Mesothelial cell of epicardium (in vitro differentiated cells): Measurements from ENCODE around the gene ATP6V0D1. TPM values are rescaled to one million over a fixed set of nuclear protein-coding genes. Genes with fewer than 3 reads are reported as not detected.

ENCODE experiments used
- DNase-seq, 2 experiments: peaks; one replicate each; pipeline ENCODE4 v3.0.0; 2021; ENCODE audit warnings: low spot score in 2 of 2; ENCODE audit not compliant: unreplicated experiment in 2 of 2
- H3K27ac Mint-ChIP-seq: 2 replicates; pipeline ENCODE4 v1.8.0; 2021; ENCODE audit warnings: mixed read lengths
- H3K27me3 Mint-ChIP-seq: 2 replicates; pipeline ENCODE4 v1.8.0; 2021; ENCODE audit warnings: low read depth, mixed read lengths
- H3K36me3 Mint-ChIP-seq: 2 replicates; pipeline ENCODE4 v1.8.0; 2021; ENCODE audit warnings: mixed read lengths
- H3K4me1 Mint-ChIP-seq: 2 replicates; pipeline ENCODE4 v1.8.0; 2021; ENCODE audit warnings: mixed read lengths
- H3K4me3 Mint-ChIP-seq: 2 replicates; pipeline ENCODE4 v1.8.0; 2021; ENCODE audit warnings: mild to moderate bottlenecking, moderate library complexity, mixed read lengths
- H3K9me3 Mint-ChIP-seq: 2 replicates; pipeline ENCODE4 v1.8.0; 2021; ENCODE audit warnings: mixed read lengths
- total RNA-seq: library from RNA; stranded (reverse); gene quantifications from 3 replicates; pipeline ENCODE4 v1.2.1, GENCODE V29; 2021
- TF ChIP-seq, protein P1 (sequence below): fragments of 200-600 bp; sonication (generic); IDR thresholded peaks from one replicate; pipeline ENCODE4 v1.5.0; 2021; ENCODE audit warnings: antibody characterized with exemption; ENCODE audit not compliant: unreplicated experiment

Gene ATP6V0D1
- total RNA-seq, 1 donor from 2014 or later = 53.7 TPM

DNA sequence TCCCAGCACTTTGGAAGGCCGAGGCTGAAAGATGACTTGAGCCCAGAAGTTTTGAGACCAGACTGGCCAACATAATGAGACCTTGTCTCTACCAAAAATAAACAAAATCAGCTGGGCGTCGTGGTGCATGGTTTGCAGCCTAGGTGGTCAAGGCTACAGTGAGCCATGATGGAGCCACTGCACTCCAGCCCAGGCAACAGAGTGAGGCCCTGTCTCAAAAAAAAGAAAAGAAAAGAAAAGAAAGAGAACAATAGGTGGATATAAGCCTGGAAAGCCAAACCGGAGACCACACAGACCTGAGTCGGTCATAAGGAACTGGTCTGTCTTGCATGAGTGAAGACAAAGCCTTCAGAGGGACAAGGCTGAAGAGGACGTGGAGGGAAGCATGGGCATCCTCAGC is 14.4 kb downstream of the ATP6V0D1 start:
- no peak overlapping the region for H3K4me3 Mint-ChIP-seq
- H3K27ac Mint-ChIP-seq = no peak overlapping the region
- H3K27me3 Mint-ChIP-seq = no peaks in the 10 kb centered on the region
- no peak for DNase-seq
- no peaks in the 10 kb centered on the region for H3K4me1 Mint-ChIP-seq
- no peaks in the 10 kb centered on the region for H3K9me3 Mint-ChIP-seq
- H3K36me3 Mint-ChIP-seq = no peaks in the 10 kb centered on the region
- TF ChIP-seq, protein P1, sequence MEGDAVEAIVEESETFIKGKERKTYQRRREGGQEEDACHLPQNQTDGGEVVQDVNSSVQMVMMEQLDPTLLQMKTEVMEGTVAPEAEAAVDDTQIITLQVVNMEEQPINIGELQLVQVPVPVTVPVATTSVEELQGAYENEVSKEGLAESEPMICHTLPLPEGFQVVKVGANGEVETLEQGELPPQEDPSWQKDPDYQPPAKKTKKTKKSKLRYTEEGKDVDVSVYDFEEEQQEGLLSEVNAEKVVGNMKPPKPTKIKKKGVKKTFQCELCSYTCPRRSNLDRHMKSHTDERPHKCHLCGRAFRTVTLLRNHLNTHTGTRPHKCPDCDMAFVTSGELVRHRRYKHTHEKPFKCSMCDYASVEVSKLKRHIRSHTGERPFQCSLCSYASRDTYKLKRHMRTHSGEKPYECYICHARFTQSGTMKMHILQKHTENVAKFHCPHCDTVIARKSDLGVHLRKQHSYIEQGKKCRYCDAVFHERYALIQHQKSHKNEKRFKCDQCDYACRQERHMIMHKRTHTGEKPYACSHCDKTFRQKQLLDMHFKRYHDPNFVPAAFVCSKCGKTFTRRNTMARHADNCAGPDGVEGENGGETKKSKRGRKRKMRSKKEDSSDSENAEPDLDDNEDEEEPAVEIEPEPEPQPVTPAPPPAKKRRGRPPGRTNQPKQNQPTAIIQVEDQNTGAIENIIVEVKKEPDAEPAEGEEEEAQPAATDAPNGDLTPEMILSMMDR = no peak

DNA sequence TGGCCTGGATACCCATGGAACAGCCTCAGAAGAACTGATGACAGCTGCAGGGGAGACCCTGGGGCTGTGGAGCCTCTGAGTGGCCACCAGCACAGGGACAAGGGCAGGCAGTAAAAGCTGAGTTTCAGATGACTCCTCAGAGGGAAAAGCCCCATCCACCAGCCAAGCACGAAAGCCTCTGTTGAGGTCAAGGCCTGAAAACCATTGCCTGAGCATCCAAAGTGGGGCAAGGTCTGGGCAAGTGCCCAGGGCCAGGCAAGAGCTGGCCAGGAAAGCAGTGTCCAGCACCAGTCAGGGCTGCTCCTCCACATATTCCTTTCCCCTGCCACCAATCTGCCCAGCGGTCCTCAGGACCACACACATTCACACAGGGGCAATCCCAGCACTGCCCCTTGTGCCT is 16.4 kb downstream of the ATP6V0D1 start:
- H3K27me3 Mint-ChIP-seq = no peaks in the 10 kb centered on the region
- H3K36me3 Mint-ChIP-seq = no peaks in the 10 kb centered on the region
- H3K9me3 Mint-ChIP-seq = no peaks in the 10 kb centered on the region
- DNase-seq = no peak
- TF ChIP-seq, protein P1 = no peak
- no peak overlapping the region for H3K4me3 Mint-ChIP-seq
- peaks cover 7% of the 10 kb centered on the region for H3K4me1 Mint-ChIP-seq
- no peak overlapping the region for H3K27ac Mint-ChIP-seq

DNA sequence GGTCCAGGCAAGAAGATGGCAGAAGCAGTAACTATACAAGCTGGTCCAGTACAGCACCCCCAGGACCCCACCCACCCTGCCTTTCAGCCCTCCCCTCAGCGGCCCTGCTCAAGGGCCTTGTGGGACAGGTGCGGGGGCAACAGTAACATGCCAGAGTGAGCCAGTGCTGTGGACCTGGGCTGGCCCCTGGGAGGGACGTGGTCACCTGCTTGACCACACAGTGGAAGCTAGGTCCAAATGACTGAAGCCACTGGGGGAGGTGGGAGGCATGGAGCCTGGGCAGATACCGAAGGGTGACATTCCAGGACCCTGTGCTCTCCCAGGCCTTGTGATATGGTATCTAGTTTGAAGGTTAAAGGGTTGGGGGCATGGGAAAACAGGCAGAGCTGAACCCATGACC is 17.3 kb downstream of the ATP6V0D1 start:
- no peaks in the 10 kb centered on the region for H3K36me3 Mint-ChIP-seq
- no peak overlapping the region for H3K27ac Mint-ChIP-seq
- no peaks in the 10 kb centered on the region for H3K27me3 Mint-ChIP-seq
- peaks cover 10% of the 10 kb centered on the region for H3K4me1 Mint-ChIP-seq
- no peak for DNase-seq
- no peak overlapping the region for H3K4me3 Mint-ChIP-seq
- H3K9me3 Mint-ChIP-seq = no peaks in the 10 kb centered on the region
- TF ChIP-seq, protein P1 = no peak

DNA sequence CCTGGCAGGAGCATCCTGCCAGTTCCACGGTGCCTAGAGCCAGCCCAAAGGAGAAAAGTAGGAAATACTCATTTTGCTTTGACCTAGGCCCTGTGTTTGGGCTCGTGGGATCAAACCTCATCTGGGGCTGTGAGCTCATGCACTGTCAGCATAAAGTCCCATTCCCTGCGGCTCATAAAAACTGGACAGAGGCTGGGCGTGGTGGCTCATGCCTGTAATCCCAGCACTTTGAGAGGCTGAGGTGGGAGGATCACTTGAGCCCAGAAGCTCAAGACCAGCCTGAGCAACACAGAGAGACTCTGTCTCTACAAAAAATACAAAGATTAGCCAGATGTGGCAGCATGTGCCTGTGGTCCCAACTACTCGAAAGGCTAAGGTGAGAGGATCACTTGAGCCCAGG is 17.9 kb downstream of the ATP6V0D1 start:
- Mint-ChIP-seq H3K27ac (no peak overlapping the region), H3K9me3 (no peaks in the 10 kb centered on the region), H3K4me1 (peaks cover 12% of the 10 kb centered on the region), H3K36me3 (no peaks in the 10 kb centered on the region), H3K27me3 (no peaks in the 10 kb centered on the region), H3K4me3 (no peak overlapping the region)
- no peak for DNase-seq
- TF ChIP-seq, protein P1 = no peak

DNA sequence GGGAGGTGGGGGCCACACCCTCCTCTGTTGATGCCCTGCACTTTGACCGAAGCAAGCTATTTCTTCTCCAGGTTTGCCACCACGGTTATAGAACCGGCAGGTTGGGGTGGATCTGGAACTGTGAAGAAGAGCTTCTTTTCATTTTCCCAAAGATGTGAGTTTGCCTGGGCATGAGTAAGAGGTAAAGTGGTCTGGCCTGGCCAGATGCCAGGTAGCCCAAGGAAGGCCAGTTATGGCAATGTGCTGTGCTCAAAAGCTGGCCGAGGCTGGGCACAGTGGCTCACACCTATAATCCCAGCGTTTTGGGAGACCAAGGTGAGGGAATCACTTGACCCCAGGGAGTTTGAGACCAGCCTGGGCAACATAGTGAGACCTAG is 18.7 kb downstream of the ATP6V0D1 start:
- Mint-ChIP-seq H3K36me3 (no peaks in the 10 kb centered on the region), H3K27me3 (no peaks in the 10 kb centered on the region), H3K4me3 (no peak overlapping the region), H3K27ac (no peak overlapping the region), H3K4me1 (peaks cover 12% of the 10 kb centered on the region), H3K9me3 (no peaks in the 10 kb centered on the region)
- TF ChIP-seq, protein P1 = no peak
- DNase-seq = no peak
